HTR-8/SVneo (cell line): ENCODE data around the gene RGMB.
"Not testable (repeated sequence)": the region's sequence is repeated elsewhere in the genome, so short reads cannot be mapped to it uniquely, and the experiment has no call there.

Source experiments
- DNase-seq: peaks from one replicate; pipeline ENCODE4 v3.0.0; 2011; ENCODE audit warnings: low spot score, mixed read lengths; ENCODE audit not compliant: insufficient read length
- FAIRE-seq: peaks from 2 replicates; lab custom pipeline; 2011; peaks lifted over from hg19 to GRCh38; lab: Jason Lieb, UNC

Gene RGMB

GRCh38 chr5:98773464-98774191 lies at the start of gene RGMB:
Gene RGMB, plus strand, starts transcription at chr5:98773663. Its CDS starts 408 bp downstream, at chr5:98774071.
- DNase-seq (peak; percentile 94), FAIRE-seq (peak; percentile 92)

GRCh38 chr5:98726258-98726657 lies 47.2 kb upstream of the RGMB start:
- FAIRE-seq, result no peak
- no peak for DNase-seq

GRCh38 chr5:98727686-98728085 lies 45.8 kb upstream of the RGMB start:
- FAIRE-seq (no peak), DNase-seq (no peak)

- no peak for FAIRE-seq
- no peak for DNase-seq
These were observed 38.8 kb upstream of the RGMB start for GRCh38 chr5:98734646-98735045.

- FAIRE-seq, result no peak
- no peak for DNase-seq
These were observed 37.5 kb upstream of the RGMB start for GRCh38 chr5:98735806-98736507.

GRCh38 chr5:98736753-98737152 lies 36.7 kb upstream of the RGMB start:
- no peak for DNase-seq
- FAIRE-seq, result no peak

GRCh38 chr5:98737441-98737840 lies 36.0 kb upstream of the RGMB start:
- DNase-seq, FAIRE-seq: not testable (repeated sequence)

- DNase-seq, FAIRE-seq: not testable (repeated sequence)
These were observed 34.8 kb upstream of the RGMB start for GRCh38 chr5:98738481-98739149.

GRCh38 chr5:98741926-98742325 lies 31.5 kb upstream of the RGMB start:
- DNase-seq, result no peak
- no peak for FAIRE-seq

GRCh38 chr5:98742396-98743073 lies 30.9 kb upstream of the RGMB start:
- DNase-seq, result no peak
- no peak for FAIRE-seq

GRCh38 chr5:98748259-98748658 lies 25.2 kb upstream of the RGMB start:
- not testable (repeated sequence) for DNase-seq, FAIRE-seq

- DNase-seq (no peak), FAIRE-seq (no peak)
These were observed 24.4 kb upstream of the RGMB start for GRCh38 chr5:98749046-98749445.

- FAIRE-seq (no peak), DNase-seq (no peak)
These were observed 22.8 kb upstream of the RGMB start for GRCh38 chr5:98750693-98751092.

GRCh38 chr5:98752331-98752730 lies 21.1 kb upstream of the RGMB start:
- FAIRE-seq, DNase-seq: not testable (repeated sequence)

GRCh38 chr5:98752801-98753200 lies 20.7 kb upstream of the RGMB start:
- not testable (repeated sequence) for FAIRE-seq, DNase-seq

- FAIRE-seq, result no peak
These were observed 20.0 kb upstream of the RGMB start for GRCh38 chr5:98753507-98753906.

GRCh38 chr5:98755406-98755805 lies 18.1 kb upstream of the RGMB start:
- DNase-seq, result no peak
- FAIRE-seq, result no peak

More at GRCh38 chr5:98753507-98753906, 20.0 kb upstream of the RGMB start:
- DNase-seq, result no peak

GRCh38 chr5:98757978-98758377 lies 15.5 kb upstream of the RGMB start:
- FAIRE-seq (no peak), DNase-seq (no peak)

- DNase-seq (peak; percentile 76), FAIRE-seq (no peak)
These were observed 10.3 kb upstream of the RGMB start for GRCh38 chr5:98763001-98763630.

GRCh38 chr5:98765815-98766214 lies 7.6 kb upstream of the RGMB start:
- no peak for FAIRE-seq

More at GRCh38 chr5:98765815-98766214, 7.6 kb upstream of the RGMB start:
- no peak for DNase-seq
